GM04504 (cell line): ENCODE measurements around the gene TMOD1.

Experiments
- DNase-seq: peaks from one replicate; pipeline ENCODE4 v3.0.0-alpha.2; 2012; ENCODE audit warnings: low read depth

Gene TMOD1

GRCh38 chr9:97517331-97518089 lies 16.0 kb downstream of the TMOD1 start:
- DNase-seq: no peak

- DNase-seq: no peak
These were observed 16.9 kb downstream of the TMOD1 start for GRCh38 chr9:97518166-97518908.

GRCh38 chr9:97518909-97519307 lies 17.4 kb downstream of the TMOD1 start:
- peak; percentile 78 for DNase-seq

- no peak for DNase-seq
These were observed 18.0 kb downstream of the TMOD1 start for GRCh38 chr9:97519441-97519970.

GRCh38 chr9:97521576-97522333 lies 20.3 kb downstream of the TMOD1 start:
- no peak for DNase-seq

- DNase-seq: no peak
These were observed 23.0 kb downstream of the TMOD1 start for GRCh38 chr9:97524424-97524823.

- DNase-seq: no peak
These were observed 24.0 kb downstream of the TMOD1 start for GRCh38 chr9:97525451-97525850.

GRCh38 chr9:97526895-97527575 lies 25.6 kb downstream of the TMOD1 start:
- DNase-seq: no peak

GRCh38 chr9:97527626-97528528 lies 26.4 kb downstream of the TMOD1 start:
- no peak for DNase-seq

- no peak for DNase-seq
These were observed 27.2 kb downstream of the TMOD1 start for GRCh38 chr9:97528529-97529230.

GRCh38 chr9:97529363-97530076 lies 28.1 kb downstream of the TMOD1 start:
- no peak for DNase-seq

GRCh38 chr9:97531888-97532376 lies 30.5 kb downstream of the TMOD1 start:
- no peak for DNase-seq

- DNase-seq: no peak
These were observed 32.7 kb downstream of the TMOD1 start for GRCh38 chr9:97534185-97534584.

- DNase-seq: no peak
These were observed 33.6 kb downstream of the TMOD1 start for GRCh38 chr9:97534961-97535594.

- no peak for DNase-seq
These were observed 34.3 kb downstream of the TMOD1 start for GRCh38 chr9:97535771-97536170.

GRCh38 chr9:97536480-97536879 lies 35.0 kb downstream of the TMOD1 start:
- DNase-seq: no peak

- no peak for DNase-seq
These were observed 42.1 kb downstream of the TMOD1 start for GRCh38 chr9:97543561-97543960.

- no peak for DNase-seq
These were observed 44.0 kb downstream of the TMOD1 start for GRCh38 chr9:97545486-97545885.
